H1 (cell line): ENCODE data around the gene SLC13A4. TPM values are rescaled to one million over a fixed set of nuclear protein-coding genes. Genes with fewer than 3 reads are reported as not detected.

Source experiments
- CTCF ChIA-PET: fragments of 300-600 bp; sonication (Branson Sonifier 250); formaldehyde crosslinking; loops from one replicate; lab custom pipeline; 2021; ENCODE audit not compliant: partially characterized antibody; lab: Charles Lee
- POLR2A ChIA-PET: fragments of 300-600 bp; sonication (Branson Sonifier 250); formaldehyde crosslinking; loops from one replicate; lab custom pipeline; 2021; ENCODE audit warnings: inconsistent platforms; ENCODE audit not compliant: partially characterized antibody; lab: Charles Lee
- DNase-seq, 2 experiments: peaks; one replicate each; pipeline versions ENCODE4 v3.0.0 to v3.0.0-alpha.2; 2010 to 2022; ENCODE audit warnings: low spot score in 2 of 2, low read depth in 1 of 2, mixed read lengths in 1 of 2
- FAIRE-seq: peaks from 2 replicates; lab custom pipeline; 2011; peaks lifted over from hg19 to GRCh38; lab: Jason Lieb, UNC
- H2AFZ ChIP-seq: 2 replicates; pipeline ENCODE4 v1.8.1; 2012; ENCODE audit warnings: low read length, inconsistent platforms
- H2AK5ac ChIP-seq: 2 replicates; pipeline ENCODE4 v1.6.1; 2013; ENCODE audit warnings: low read depth, low read length
- H2BK120ac ChIP-seq: replicated peaks from 2 replicates; pipeline ENCODE3; 2013; ENCODE audit warnings: low read depth, low read length, inconsistent platforms
- H2BK12ac ChIP-seq: 2 replicates; pipeline ENCODE4 v1.6.1; 2013; ENCODE audit warnings: low read depth, low read length
- H2BK15ac ChIP-seq: 2 replicates; pipeline ENCODE4 v1.6.1; 2013; ENCODE audit warnings: low read length
- H2BK20ac ChIP-seq: 2 replicates; pipeline ENCODE4 v1.6.1; 2013; ENCODE audit warnings: low read length
- H2BK5ac ChIP-seq: 2 replicates; pipeline ENCODE4 v1.6.1; 2013; ENCODE audit warnings: low read depth, low read length
- H3K14ac ChIP-seq: 2 replicates; pipeline ENCODE4 v1.6.1; 2013; ENCODE audit warnings: inconsistent platforms; ENCODE audit not compliant: insufficient read length
- H3K18ac ChIP-seq: 2 replicates; pipeline ENCODE4 v1.6.1; 2013; ENCODE audit warnings: low read length; ENCODE audit errors: extremely low read depth
- H3K23ac ChIP-seq: 2 replicates; pipeline ENCODE4 v1.6.1; 2013; ENCODE audit warnings: inconsistent platforms; ENCODE audit not compliant: insufficient read length
- H3K23me2 ChIP-seq: 2 replicates; pipeline ENCODE4 v1.6.1; 2013; ENCODE audit warnings: low read depth, low read length
- H3K27ac ChIP-seq: 2 replicates; pipeline ENCODE4 v1.6.1; 2011; ENCODE audit warnings: low read depth, low read length, inconsistent platforms
- H3K27me3 ChIP-seq, 4 experiments: replicated peaks in 1 of 4; 1 replicate in 1 of 4; 2 replicates in 3 of 4; pipeline versions ENCODE4 v1.6.1 to v1.8.1; 2011 to 2013; ENCODE audit warnings: low read length in 3 of 4, mild to moderate bottlenecking in 3 of 4, inconsistent platforms in 2 of 4, mixed read lengths in 2 of 4, moderate library complexity in 1 of 4; ENCODE audit not compliant: control insufficient read depth in 3 of 4, insufficient read depth in 3 of 4; ENCODE audit errors: extremely low read depth in 1 of 4
- H3K36me3 ChIP-seq, 4 experiments: 2 replicates each; pipeline versions ENCODE4 v1.6.1 to v1.8.1; 2011 to 2013; ENCODE audit warnings: mild to moderate bottlenecking in 4 of 4, low read length in 3 of 4, moderate library complexity in 2 of 4, control low read depth in 1 of 4, inconsistent platforms in 1 of 4; ENCODE audit not compliant: insufficient read depth in 4 of 4, control insufficient read depth in 2 of 4
- H3K4ac ChIP-seq: replicated peaks from 2 replicates; pipeline ENCODE3; 2013; ENCODE audit warnings: low read length, low read depth, mixed read lengths, inconsistent platforms; ENCODE audit not compliant: insufficient read length
- H3K4me1 ChIP-seq, 4 experiments: replicated peaks in 1 of 4; 1 replicate in 1 of 4; 2 replicates in 3 of 4; pipeline versions ENCODE4 v1.6.1 to v1.8.1; 2011 to 2013; ENCODE audit warnings: low read length in 3 of 4, inconsistent platforms in 2 of 4, mixed read lengths in 1 of 4; ENCODE audit not compliant: insufficient read depth in 4 of 4, control insufficient read depth in 3 of 4
- H3K4me2 ChIP-seq, 2 experiments: 2 replicates each; pipeline versions ENCODE4 v1.6.1 to v1.8.1; 2011 to 2013; ENCODE audit warnings: low read depth in 2 of 2, low read length in 2 of 2, control low read depth in 1 of 2, inconsistent platforms in 1 of 2, mild to moderate bottlenecking in 1 of 2; ENCODE audit not compliant: insufficient read depth in 1 of 2
- H3K4me3 ChIP-seq, 4 experiments: fragments of 200-600, 300-600 bp in 1 of 4; sonication (generic), shearing (Covaris generic), sonication (Bioruptor Twin) in 1 of 4; 2 replicates each; pipeline versions ENCODE4 v1.5.1 to v1.8.1; 2011 to 2016; ENCODE audit warnings: low read length in 4 of 4, low read depth in 3 of 4, control low read depth in 2 of 4, inconsistent platforms in 2 of 4, mild to moderate bottlenecking in 2 of 4, mixed read lengths in 1 of 4, moderate library complexity in 1 of 4; ENCODE audit not compliant: insufficient read depth in 2 of 4; ENCODE audit errors: extremely low read depth in 1 of 4
- H3K56ac ChIP-seq: replicated peaks from 2 replicates; pipeline ENCODE3; 2013; ENCODE audit warnings: low read depth, mild to moderate bottlenecking, mixed read lengths, low read length, inconsistent platforms; ENCODE audit not compliant: insufficient read length
- H3K79me1 ChIP-seq: 2 replicates; pipeline ENCODE4 v1.6.1; 2013; ENCODE audit warnings: low read depth, low read length, control low read depth
- H3K79me2 ChIP-seq, 2 experiments: 2 replicates each; pipeline versions ENCODE4 v1.6.1 to v1.8.1; 2012 to 2013; ENCODE audit warnings: low read length in 2 of 2, mild to moderate bottlenecking in 2 of 2, inconsistent platforms in 1 of 2; ENCODE audit not compliant: insufficient read depth in 2 of 2, control insufficient read depth in 1 of 2
- H3K9ac ChIP-seq, 4 experiments: replicated peaks in 1 of 4; 1 replicate in 1 of 4; 2 replicates in 3 of 4; pipeline versions ENCODE4 v1.6.1 to v1.8.1; 2011 to 2013; ENCODE audit warnings: low read depth in 3 of 4, low read length in 3 of 4, control low read depth in 2 of 4, mild to moderate bottlenecking in 2 of 4, moderate library complexity in 2 of 4, inconsistent platforms in 1 of 4; ENCODE audit errors: extremely low read depth in 1 of 4
- H3K9me3 ChIP-seq, 2 experiments: 2 replicates each; pipeline versions ENCODE4 v1.6.1 to v1.8.1; 2012 to 2013; ENCODE audit warnings: mild to moderate bottlenecking in 2 of 2, moderate library complexity in 2 of 2, control low read depth in 1 of 2, inconsistent platforms in 1 of 2, low read depth in 1 of 2, low read length in 1 of 2, mixed read lengths in 1 of 2; ENCODE audit not compliant: insufficient read depth in 2 of 2
- H4K20me1 ChIP-seq, 2 experiments: replicated peaks in 1 of 2; 2 replicates each; pipeline versions ENCODE3 to v1.8.1; 2011 to 2013; ENCODE audit warnings: inconsistent platforms in 2 of 2, low read length in 2 of 2, mild to moderate bottlenecking in 1 of 2; ENCODE audit not compliant: insufficient read depth in 2 of 2, control insufficient read depth in 1 of 2
- H4K5ac ChIP-seq: 2 replicates; pipeline ENCODE4 v1.6.1; 2013; ENCODE audit warnings: low read length, low read depth, mixed read lengths, inconsistent platforms; ENCODE audit not compliant: insufficient read length
- H4K8ac ChIP-seq: 2 replicates; pipeline ENCODE4 v1.8.0; 2013; ENCODE audit warnings: mild to moderate bottlenecking, moderate library complexity, low read length, inconsistent platforms; ENCODE audit not compliant: insufficient read depth; ENCODE audit errors: extremely low read depth
- H4K91ac ChIP-seq: replicated peaks from 2 replicates; pipeline ENCODE3; 2013; ENCODE audit warnings: low read length, mixed read lengths, inconsistent platforms; ENCODE audit not compliant: insufficient read length
- ASH2L ChIP-seq: fragments of 200-600, 300-600 bp; sonication (generic); IDR thresholded peaks from one replicate; pipeline ENCODE4 v1.7.1; 2017; ENCODE audit warnings: low read length
- CHD2 ChIP-seq: IDR thresholded peaks from 2 replicates; pipeline ENCODE4 v1.6.1; 2012; ENCODE audit warnings: low read length, improper control_type of control experiment
- FOSL1 ChIP-seq: IDR thresholded peaks from 2 replicates; pipeline ENCODE4 v1.6.1; 2011; ENCODE audit warnings: mild to moderate bottlenecking, low read depth, low read length, moderate library complexity; ENCODE audit not compliant: insufficient read depth
- KDM1A ChIP-seq: fragments of 200-600, 300-600 bp; sonication (generic); IDR thresholded peaks from 2 replicates; pipeline ENCODE4 v1.7.1; 2016; ENCODE audit warnings: mild to moderate bottlenecking, low read length, borderline replicate concordance
- KDM4A ChIP-seq: IDR thresholded peaks from one replicate; pipeline ENCODE4 v1.7.1; 2012; ENCODE audit warnings: low read depth, mild to moderate bottlenecking, moderate library complexity, low read length, inconsistent platforms; ENCODE audit not compliant: severe bottlenecking
- POLR2A ChIP-seq, 2 experiments: IDR thresholded peaks; 1 replicate in 1 of 2; 2 replicates in 1 of 2; pipeline ENCODE4 v1.6.1; 2011; ENCODE audit warnings: low read depth in 2 of 2, low read length in 2 of 2, mild to moderate bottlenecking in 2 of 2; ENCODE audit errors: control extremely low read depth in 1 of 2
- SIRT6 ChIP-seq: IDR thresholded peaks from one replicate; pipeline ENCODE4 v1.7.1; 2012; ENCODE audit warnings: low read length, inconsistent platforms
- ZNF274 ChIP-seq: IDR thresholded peaks from 2 replicates; pipeline ENCODE4 v1.7.0; 2012; ENCODE audit warnings: low read length, borderline replicate concordance; ENCODE audit errors: extremely low read depth
- WGBS, 2 experiments: shearing (Covaris generic) in 1 of 2; methylation state at CpG; one replicate each; pipeline versions ENCODE4 v1.1.6 to v1.1.7; 2013 to 2015; ENCODE audit warnings: low lambda C conversion rate in 2 of 2, mixed read lengths in 2 of 2, inconsistent platforms in 1 of 2, low coverage in 1 of 2, missing lambda C conversion rate in 1 of 2; ENCODE audit not compliant: insufficient replicate concordance in 2 of 2, insufficient coverage in 1 of 2, insufficient read length in 1 of 2; ENCODE audit errors: extremely low coverage in 1 of 2, missing lambda C conversion rate in 1 of 2; 5-methylcytosine and 5-hydroxymethylcytosine counted together
- polyA plus RNA-seq, 7 experiments: library from polyadenylated mRNA; depleted of rRNA in 3 of 7; stranded (reverse) in 5 of 7; unstranded in 2 of 7; fragments of >200 nt in 5 of 7; fragments of 200-250 nt in 2 of 7; gene quantifications; 1 replicate in 5 of 7; 2 replicates in 1 of 7; 4 replicates in 1 of 7; pipeline versions ENCODE4 v1.2.1 to v1.2.3, GENCODE V29; 2011 to 2013; ENCODE audit warnings: missing spikeins in 2 of 7, mixed read lengths in 2 of 7
- total RNA-seq: library from RNA; stranded (reverse); fragmentation: NEBNext Ultra II Directional; extraction: Animal tissue kit (Norgen Biotek cat#: 25700); gene quantifications from 2 replicates; pipeline ENCODE4 v1.2.1, GENCODE V29; 2021
- TF ChIP-seq, protein P1 (sequence below): IDR thresholded peaks from 2 replicates; pipeline ENCODE4 v1.6.1; 2011; ENCODE audit warnings: low read depth, mild to moderate bottlenecking, low read length; ENCODE audit not compliant: insufficient read depth

Gene SLC13A4
- total and polyA plus RNA-seq, 2 of the 8 experiments (the other 6 are each of a cell fraction or from before 2014, with no cell fraction given): 3.9 to 7.5 TPM

GRCh38 chr7:135684136-135684535 lies 43.9 kb downstream of the SLC13A4 start:
- Histone ChIP-seq H3K14ac (no peak overlapping the region), H4K91ac (no peak overlapping the region), H3K79me1 (peaks cover 8% of the 10 kb centered on the region), H4K20me1 (peaks cover 0 to 11% of the 10 kb centered on the region in 2 experiments), H3K56ac (no peak overlapping the region), H3K9me3 (no peaks in the 10 kb centered on the region), H2AFZ (no peak overlapping the region), H3K18ac (no peak overlapping the region), H3K23ac (no peak overlapping the region), H3K4ac (no peak overlapping the region), H2BK5ac (no peak overlapping the region), H3K4me1 (peaks cover 0 to 3% (median 0%) of the 10 kb centered on the region in 4 experiments; a peak in 2 of 7 replicates), H2BK12ac (no peak overlapping the region), H4K8ac (no peak overlapping the region), H3K4me3 (no peak overlapping the region), H2BK15ac (no peak overlapping the region), H3K23me2 (no peaks in the 10 kb centered on the region), H2BK20ac (no peak overlapping the region), H3K9ac (no peak overlapping the region), H3K36me3 (peaks cover 0 to 7% (median under 1%) of the 10 kb centered on the region in 4 experiments; a peak in 3 of 8 replicates), H3K4me2 (no peak overlapping the region), H3K79me2 (no peaks in the 10 kb centered on the region; a peak in 1 of 4 replicates), H3K27me3 (no peaks in the 10 kb centered on the region), H2AK5ac (no peak overlapping the region), H2BK120ac (no peak overlapping the region), H4K5ac (no peak overlapping the region), H3K27ac (no peak overlapping the region)
- TF ChIP-seq ZNF274 (no peak), POLR2A (IDR thresholded peaks at IDR 0.05; ENCODE audit: control extremely low read depth in 1 of 2, low read depth in 2 of 2, low read length in 2 of 2) (no peak), FOSL1 (no peak), CHD2 (no peak), ASH2L (no peak), SIRT6 (no peak), KDM4A (no peak), KDM1A (no peak)
- TF ChIP-seq, protein P1, sequence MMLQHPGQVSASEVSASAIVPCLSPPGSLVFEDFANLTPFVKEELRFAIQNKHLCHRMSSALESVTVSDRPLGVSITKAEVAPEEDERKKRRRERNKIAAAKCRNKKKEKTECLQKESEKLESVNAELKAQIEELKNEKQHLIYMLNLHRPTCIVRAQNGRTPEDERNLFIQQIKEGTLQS: no peak
- FAIRE-seq (no peak), DNase-seq (no peak)
- ChIA-PET POLR2A (interaction anchor here (1.5 kb wide), 1 partner anchor 22 kb away, joined by 4 read pairs; the partner anchor contains the start of gene STMP1), CTCF (interaction anchor here (0.5 to 5.9 kb wide), 4 partner anchors 12 to 327 kb away, joined by 3 to 89 read pairs (median 8); no protein-coding TSS in a partner anchor)
- 87% methylated on average over 3 of the region's 3 CpGs; no CpG with 5 or more reads in 1 of the 2 experiments for WGBS, 2 experiments
